HG02870 (cell line): Measurements from ENCODE around the gene RAP1A.
"Not testable (repeated sequence)": the region's sequence is repeated elsewhere in the genome, so short reads cannot be mapped to it uniquely, and the experiment has no call there.

Source experiments
- ATAC-seq: cut with Tn5 transposase; IDR thresholded peaks from one replicate; pipeline ENCODE4 v1.9.1; 2021; ENCODE audit warnings: mild to moderate bottlenecking, moderate library complexity; ENCODE audit not compliant: unreplicated experiment

RAP1A gene

GRCh38 chr1:111628153-111628552 lies 8.6 kb downstream of the RAP1A start:
- ATAC-seq, result no peak

- no peak for ATAC-seq
These were observed 9.8 kb downstream of the RAP1A start for GRCh38 chr1:111629190-111629954.

GRCh38 chr1:111630567-111630966 lies 11.0 kb downstream of the RAP1A start:
- no peak for ATAC-seq

DNA sequence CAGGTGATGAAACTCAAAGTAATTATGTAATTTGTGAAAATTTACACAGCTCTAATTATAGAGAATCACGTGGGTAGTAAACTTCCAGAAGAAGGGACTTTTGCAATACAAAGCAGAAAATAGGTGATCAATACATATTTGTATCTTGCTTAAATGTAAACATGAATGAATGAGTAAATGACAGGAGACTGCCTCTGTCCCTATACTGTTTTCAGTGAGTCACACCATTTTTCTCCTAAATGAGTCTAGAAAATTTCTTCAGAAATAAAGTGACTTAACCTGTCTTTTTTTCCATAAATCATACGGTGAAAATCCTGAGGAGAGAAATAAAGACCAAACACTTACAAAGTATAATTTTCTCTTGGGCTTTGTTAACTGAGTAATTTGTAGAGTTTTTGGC lies 11.9 kb downstream of the RAP1A start:
- no peak for ATAC-seq

GRCh38 chr1:111632771-111633170 lies 13.2 kb downstream of the RAP1A start:
- ATAC-seq, result not testable (repeated sequence)

- ATAC-seq, result no peak
These were observed 14.2 kb downstream of the RAP1A start for GRCh38 chr1:111633736-111634247.

DNA sequence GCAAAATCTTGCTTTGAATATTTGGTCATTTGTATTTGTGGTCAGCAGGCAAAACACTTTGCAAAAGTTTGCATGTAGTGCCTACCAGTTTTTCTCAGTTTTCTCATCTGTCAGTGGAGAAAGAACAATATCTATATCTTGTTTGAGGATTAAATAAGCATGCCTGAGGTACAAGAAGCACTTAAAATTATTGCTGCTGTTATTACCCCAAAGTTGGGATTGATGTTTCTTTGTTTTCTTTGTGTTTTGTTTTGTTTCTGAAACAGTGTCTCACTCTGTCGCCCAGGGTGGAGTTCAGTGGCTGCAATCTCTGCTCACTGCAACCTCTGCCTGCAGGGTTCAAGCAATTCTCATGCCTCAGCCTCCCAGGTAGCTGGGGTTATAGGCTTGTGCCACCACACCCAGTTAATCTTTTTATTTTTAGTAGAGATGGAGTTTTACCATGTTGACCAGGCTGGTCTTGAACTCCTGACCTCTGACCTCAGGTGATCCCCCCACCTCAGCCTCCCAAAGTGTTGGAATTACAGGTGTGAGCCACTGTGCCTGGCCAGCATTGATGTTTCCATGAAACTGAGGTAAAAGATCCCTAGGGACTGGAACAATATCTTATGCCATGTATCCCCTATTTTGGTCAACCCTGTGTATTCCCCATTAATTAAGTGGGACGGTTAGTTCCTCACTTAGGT lies 15.9 kb downstream of the RAP1A start:
- no peak for ATAC-seq

- no peak for ATAC-seq
These were observed 18.7 kb downstream of the RAP1A start for GRCh38 chr1:111638320-111638719.

DNA sequence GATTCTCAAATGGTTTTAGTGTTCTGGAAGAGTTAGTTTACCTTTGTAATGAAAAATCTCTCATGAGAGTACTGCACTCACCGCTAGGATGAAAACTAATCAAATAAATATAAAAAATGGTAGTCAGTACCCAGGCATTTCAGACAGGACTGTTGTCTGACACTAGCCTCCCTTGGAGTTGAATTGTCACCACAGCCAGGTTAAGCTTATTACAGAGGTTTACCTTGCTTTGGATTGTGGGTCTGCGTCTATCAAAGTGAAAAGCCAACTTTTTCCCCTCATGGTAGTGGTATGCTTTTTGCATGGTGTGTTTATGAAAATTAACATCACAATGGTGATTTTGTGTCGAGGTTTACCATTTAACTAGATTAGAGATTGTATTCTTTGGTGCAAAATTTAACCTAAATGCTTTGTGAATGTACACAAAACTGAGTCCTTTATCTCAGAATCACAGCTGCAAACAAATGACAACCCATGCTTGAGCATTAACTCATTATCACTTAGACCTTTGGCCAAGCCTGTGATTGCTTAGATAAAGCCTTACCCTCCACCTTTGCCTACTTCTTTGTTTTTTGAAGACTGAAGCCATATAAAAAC lies 20.1 kb downstream of the RAP1A start:
- ATAC-seq, result no peak

DNA sequence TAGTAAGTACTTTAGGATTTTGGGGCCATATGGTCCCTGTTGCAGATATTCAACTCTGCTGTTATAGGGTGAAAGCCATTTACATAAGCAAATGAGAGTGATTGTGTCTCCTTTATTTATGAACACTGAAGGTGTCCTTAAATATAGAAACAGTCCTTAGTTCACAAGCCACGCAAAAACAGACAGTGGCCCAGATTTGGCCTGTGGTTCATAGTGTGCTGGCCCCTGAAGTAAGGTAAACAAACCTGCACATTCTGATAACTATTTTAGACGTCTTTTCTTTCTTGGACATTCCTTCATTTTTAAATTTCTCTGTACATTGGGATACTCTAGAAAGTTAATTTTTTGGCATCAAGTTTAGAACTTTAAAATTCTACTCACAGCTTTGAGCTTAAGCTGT lies 23.5 kb downstream of the RAP1A start:
- ATAC-seq, result no peak

DNA sequence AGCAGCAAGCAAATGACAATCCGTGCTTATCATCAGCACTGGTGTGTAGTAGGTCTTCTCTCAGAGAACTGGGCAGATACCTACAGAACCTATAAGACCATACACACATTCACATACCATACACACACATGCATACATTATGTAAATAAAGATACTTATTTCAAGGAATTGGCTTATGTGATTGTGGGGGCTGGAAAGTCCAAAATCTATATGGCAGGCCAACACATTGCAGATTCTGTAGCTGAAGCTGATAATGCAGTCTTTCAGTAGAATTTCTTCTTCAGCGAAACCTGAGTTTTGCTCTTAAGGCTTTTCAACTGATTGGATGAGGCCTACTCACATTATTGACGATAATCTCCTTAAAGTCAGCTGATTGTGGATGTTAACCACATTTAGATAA lies 24.1 kb downstream of the RAP1A start:
- no peak for ATAC-seq

GRCh38 chr1:111644506-111644905 lies 24.9 kb downstream of the RAP1A start:
- ATAC-seq, result no peak

DNA sequence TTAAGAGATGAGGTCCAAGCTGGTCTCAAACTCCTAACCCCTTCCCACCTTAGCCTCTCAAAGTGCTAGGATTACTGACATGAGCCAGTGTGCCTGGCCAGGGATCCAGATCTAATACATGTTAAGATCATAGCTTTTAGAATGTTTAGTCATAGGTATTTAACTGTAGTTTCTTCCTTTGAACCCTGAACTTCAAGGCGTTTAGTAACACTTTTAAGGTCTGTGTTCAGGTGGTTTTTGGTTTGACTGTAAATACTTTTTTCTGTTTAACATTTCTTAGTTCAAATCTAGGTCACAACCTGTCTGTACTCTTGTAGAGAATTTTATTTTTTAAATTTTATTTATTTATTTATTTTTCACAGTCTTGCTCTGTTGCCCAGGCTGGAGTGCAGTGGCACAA lies 28.1 kb downstream of the RAP1A start:
- no peak for ATAC-seq

- ATAC-seq, result no peak
These were observed 29.2 kb downstream of the RAP1A start for GRCh38 chr1:111648806-111649205.

DNA sequence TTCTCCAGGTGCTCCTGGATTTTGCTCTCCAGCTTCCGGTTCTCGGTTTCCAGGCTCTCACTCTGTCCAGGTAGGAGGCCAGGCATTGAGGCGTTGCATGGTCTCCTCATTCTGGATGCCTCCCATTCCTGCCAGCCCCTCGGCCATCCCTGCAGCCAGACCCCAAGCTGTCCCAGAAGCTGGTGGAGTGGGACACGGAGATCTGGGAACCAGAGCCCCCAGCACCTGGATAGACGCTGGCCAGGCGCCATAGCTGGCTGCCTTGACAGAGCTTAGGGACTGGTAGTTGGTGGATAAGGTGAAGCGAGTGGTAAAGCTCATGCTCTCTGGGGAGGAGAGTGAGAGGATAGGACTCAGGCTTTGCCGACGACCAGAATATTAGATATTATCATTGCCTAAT lies 29.6 kb downstream of the RAP1A start:
- ATAC-seq, result no peak

- ATAC-seq, result no peak
These were observed 30.1 kb downstream of the RAP1A start for GRCh38 chr1:111649648-111650047.

- ATAC-seq, result no peak
These were observed 34.1 kb downstream of the RAP1A start for GRCh38 chr1:111653709-111654108.

- peak; percentile 72 for ATAC-seq
These were observed 35.2 kb downstream of the RAP1A start for GRCh38 chr1:111654839-111655238.

GRCh38 chr1:111656086-111657017 lies 36.8 kb downstream of the RAP1A start:
- ATAC-seq, result no peak

DNA sequence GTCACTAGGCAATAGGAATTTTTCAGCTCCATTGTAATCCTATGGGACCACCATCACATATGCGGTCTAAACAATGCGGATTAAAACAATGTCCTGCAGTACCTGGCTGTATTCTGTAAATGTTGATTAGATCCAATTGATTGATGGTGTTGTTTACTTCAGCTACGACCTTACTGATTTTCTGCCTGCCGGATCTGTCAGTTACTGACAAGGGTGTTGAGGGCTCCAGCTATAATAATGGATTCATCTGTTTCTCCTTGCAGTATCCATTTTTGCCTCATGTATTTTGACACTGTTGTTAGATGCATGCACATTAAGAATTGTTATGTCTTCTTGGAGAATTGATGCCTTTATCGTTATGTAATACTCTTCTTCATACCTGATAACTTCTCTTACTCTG lies 39.0 kb downstream of the RAP1A start:
- no peak for ATAC-seq
